ENCODE results near the gene ZNF189.

Gene ZNF189

DNA sequence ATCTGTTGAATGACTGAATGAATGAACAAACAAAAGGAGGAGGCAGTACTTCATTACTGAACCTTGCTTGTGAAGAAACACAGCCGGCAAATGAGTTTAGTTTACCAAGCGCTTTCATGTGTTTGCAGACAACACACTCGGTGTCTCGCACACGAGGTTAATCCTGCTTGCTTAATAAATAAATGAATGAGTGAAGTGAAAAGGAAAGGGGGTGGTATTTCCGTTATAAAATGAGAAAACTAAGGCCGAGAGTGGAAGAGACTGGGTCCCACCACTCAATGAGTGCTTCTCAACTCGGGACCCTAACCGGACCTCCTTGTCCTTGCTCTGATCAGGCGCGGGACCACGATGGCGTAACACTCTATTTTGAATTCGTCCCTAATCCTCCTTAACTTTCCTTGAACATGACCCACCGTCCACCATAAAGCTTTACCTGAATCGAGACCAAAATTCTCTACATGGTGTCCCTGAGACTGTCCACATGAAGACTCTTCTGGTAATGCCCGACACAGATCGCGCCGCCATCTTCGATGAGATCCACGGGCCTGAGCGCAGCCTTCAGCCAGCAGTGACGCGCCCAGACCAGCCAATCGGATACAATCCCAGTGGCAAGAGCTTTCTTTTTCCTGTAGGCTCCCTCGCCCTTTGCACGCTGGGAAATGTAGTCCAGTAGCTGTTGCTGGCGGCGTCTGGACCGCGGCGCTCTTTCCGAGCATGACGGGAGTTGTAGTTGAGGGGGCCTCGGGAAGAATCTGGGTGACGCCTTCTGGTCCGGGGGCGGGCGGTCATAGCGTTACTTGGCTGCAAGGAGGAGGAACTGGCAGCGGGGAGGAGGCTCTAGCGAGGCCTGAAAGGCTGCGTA is at the start of gene ZNF189, which contains the start of gene MRPL50:
Gene ZNF189, plus strand, starts transcription at position 784 of the 862 bp plus-strand sequence. CDS start 306 bp downstream, outside the sequence.
Gene MRPL50, minus strand, starts transcription at position 551 of the 862 bp plus-strand sequence. Its CDS starts 26 bp downstream, at position 525.
- TF ChIP-seq, protein P1, sequence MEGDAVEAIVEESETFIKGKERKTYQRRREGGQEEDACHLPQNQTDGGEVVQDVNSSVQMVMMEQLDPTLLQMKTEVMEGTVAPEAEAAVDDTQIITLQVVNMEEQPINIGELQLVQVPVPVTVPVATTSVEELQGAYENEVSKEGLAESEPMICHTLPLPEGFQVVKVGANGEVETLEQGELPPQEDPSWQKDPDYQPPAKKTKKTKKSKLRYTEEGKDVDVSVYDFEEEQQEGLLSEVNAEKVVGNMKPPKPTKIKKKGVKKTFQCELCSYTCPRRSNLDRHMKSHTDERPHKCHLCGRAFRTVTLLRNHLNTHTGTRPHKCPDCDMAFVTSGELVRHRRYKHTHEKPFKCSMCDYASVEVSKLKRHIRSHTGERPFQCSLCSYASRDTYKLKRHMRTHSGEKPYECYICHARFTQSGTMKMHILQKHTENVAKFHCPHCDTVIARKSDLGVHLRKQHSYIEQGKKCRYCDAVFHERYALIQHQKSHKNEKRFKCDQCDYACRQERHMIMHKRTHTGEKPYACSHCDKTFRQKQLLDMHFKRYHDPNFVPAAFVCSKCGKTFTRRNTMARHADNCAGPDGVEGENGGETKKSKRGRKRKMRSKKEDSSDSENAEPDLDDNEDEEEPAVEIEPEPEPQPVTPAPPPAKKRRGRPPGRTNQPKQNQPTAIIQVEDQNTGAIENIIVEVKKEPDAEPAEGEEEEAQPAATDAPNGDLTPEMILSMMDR (IDR thresholded peaks at IDR 0.05), result no peak

DNA sequence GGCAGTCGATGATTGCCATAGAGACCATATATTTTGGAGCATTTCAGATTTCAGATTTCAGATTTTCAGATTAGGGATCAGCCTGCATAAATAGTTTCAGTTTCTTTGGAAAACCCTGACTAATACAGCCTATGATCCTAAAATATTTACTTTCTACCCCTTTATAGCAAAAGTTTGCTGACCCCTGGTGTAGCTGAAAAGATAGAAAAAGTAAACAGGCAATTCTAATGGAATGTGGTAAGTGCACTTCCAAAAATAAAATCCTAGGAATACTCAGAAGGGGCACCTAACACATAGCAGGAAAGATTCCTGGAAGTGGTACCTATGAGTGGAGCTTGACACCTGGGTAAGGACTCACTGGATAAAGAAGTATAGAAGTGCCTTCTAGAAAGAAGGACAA is 48.4 kb upstream of the ZNF189 start:
- TF ChIP-seq, protein P1 (IDR thresholded peaks at IDR 0.05), result no peak

DNA sequence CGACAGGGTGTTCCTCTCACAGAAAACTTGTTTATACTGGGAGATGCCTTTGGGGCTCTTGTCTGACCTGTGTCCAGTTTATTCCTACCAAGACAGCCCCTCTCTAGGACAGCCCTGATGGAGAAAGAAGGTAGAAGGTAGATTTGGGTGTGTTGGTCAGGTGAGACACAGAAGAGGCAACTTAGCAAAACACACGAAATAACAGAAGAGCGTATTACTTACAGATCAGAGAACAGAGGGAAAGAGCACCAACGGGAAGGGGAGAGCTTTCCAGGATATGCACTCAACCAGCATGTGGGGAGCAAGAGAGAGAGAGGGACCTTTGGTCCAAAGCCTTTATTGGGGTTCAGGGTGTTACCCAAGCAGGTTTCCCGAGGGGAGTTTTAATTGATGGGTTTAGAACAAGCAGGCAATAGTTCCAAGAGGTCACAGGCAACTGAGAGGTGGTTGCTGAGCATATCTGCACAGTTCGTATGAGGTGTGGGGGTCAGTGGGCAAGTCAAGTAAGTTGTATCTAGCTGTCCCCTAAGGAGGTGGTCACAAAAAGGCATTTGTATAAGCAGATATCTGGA is 45.7 kb upstream of the ZNF189 start:
- TF ChIP-seq, protein P1 (IDR thresholded peaks at IDR 0.05), result no peak

DNA sequence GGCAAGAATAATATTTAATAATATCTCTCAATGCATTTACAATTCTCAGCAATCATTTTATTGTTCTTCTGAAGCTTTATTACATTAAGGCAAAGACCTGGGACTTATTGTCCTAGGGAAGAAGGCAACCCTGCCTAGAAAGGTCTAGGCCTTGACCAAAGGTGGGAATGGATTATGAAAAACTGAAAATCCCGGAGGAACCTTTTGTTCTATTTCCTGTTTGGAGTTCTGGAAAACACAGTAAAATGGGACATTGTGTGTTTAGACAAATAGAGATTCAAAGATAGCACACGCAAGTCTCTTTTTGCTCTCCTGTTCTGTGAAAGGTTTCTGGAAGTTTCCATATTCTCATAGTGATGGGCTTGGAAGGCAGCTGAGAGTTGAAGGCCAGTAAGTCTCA is 45.0 kb upstream of the ZNF189 start:
- TF ChIP-seq, protein P1 (IDR thresholded peaks at IDR 0.05), result no peak

DNA sequence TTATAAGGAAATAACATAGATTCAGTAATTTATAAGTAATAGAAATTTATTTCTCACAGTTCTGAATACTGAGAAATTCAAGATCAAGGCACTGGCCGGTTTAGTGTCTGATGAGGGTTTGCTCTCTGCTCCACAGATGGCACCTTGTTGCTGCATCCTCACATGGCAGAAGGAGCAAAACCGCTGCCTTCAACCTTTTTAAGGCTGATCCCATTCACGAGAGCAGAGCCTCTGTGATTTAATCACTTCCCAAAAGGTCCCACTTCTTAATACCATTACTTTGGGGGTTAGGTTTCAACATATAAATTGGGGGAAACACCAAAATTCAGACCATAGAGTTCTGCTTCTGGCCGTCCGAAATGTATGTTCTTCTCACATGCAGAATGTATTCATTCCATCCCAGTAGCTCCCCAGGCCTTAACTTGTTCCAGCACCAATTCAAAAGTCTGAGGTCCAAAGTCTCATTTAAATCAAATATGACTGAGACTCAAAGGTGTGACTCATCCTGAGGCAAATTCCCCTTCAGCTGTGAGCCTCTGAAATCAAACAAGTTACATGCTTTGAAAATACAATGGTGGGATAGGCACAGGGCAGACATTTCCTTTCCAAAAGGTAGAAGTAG is 44.4 kb upstream of the ZNF189 start:
- TF ChIP-seq, protein P1 (IDR thresholded peaks at IDR 0.05), result no peak

DNA sequence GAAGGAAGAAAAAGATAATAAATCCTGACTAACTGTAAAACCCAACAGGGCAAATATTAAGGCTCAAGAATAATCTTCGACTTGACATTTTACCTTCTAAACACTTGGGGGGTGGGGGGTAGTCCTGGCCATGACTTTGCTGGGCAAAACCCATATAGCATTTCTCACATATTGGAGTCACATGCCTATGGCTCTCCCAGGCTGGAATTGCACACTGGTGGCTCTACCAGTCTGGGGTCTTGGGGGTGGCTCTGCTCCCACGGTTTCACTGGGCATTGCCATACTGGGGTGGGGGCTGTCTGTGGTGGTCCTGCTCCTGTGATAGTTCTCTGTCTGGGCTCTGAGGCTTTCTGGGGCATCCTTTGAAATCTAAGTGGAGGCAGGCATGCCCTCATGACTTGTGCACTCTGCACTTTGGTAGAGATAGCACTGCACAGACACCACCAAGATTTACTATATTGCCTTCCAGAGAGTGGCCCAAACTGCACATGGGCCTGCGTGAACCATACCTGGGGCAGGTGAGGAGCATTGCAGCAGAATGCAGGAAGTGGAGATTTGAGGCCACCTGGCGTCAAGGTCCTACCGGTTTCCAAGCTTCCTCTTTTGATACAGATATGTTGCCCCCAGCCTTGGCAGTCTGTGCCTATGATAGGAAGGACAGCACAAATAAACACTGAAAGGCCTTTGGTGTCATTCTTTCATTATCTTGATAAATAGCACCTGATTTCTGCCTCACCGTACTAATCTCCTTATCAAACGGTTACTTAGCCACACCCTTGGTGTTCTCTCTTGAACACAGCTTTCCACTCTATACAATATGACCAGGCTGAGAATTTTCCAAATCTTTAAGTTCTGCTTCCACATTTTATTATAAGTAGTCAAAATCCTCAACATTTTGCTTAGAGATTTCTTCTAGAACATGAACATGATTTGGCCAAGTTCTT is 43.6 kb upstream of the ZNF189 start:
- TF ChIP-seq, protein P1 (IDR thresholded peaks at IDR 0.05), result no peak

DNA sequence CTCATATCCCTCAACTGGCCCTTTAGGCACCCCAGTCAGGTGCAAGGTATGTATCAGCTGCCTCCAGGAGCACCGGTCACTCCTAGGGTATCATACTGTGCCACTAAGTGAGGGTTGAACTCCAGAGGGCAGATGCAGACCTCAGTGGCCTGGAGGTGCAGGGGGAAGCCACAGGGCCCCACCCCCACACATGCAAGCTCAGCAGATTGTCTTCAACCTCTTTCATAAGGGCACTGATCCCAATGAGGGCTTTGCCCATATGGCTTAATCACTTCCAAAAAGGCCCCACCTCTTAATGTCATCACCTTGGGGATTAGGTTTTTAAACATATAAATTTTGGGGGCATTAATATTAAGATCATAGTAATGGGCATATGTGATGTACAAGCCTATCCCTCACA is 42.0 kb upstream of the ZNF189 start:
- TF ChIP-seq, protein P1 (IDR thresholded peaks at IDR 0.05), result no peak
